ENCODE measurements around the gene SLC41A1. TPM values are rescaled to one million over a fixed set of nuclear protein-coding genes. Genes with fewer than 3 reads are reported as not detected.

SLC41A1 gene
- total and polyA plus RNA-seq, 2 experiments from 2014 or later = 44.5 to 52.1 TPM

- no peak overlapping the region for H3K27ac ChIP-seq
- DNase-seq (ENCODE audit: low read depth in 1 of 2, low spot score in 1 of 2) = no peak
- no peaks in the 10 kb centered on the region for H3K36me3 ChIP-seq
- H3K4me3 ChIP-seq = no peak overlapping the region
- H3K9me3 ChIP-seq (ENCODE audit: low read depth) = no peaks in the 10 kb centered on the region
- peaks cover 31% of the 10 kb centered on the region for H3K27me3 ChIP-seq
- H3K4me1 ChIP-seq (ENCODE audit: low read depth) = no peaks in the 10 kb centered on the region
- no peak for TF ChIP-seq CTCF (IDR thresholded peaks at IDR 0.05; ENCODE audit: low read depth, low read length)
Observed at GRCh38 chr1:205772607-205773032, 40.4 kb downstream of the SLC41A1 start.

- no peaks in the 10 kb centered on the region for H3K4me1 ChIP-seq (ENCODE audit: low read depth)
- H3K36me3 ChIP-seq = no peaks in the 10 kb centered on the region
- H3K9me3 ChIP-seq (ENCODE audit: low read depth) = no peaks in the 10 kb centered on the region
- no peak overlapping the region for H3K27ac ChIP-seq
- no peak for DNase-seq (ENCODE audit: low read depth in 1 of 2, low spot score in 1 of 2)
- H3K4me3 ChIP-seq = no peak overlapping the region
- TF ChIP-seq CTCF (IDR thresholded peaks at IDR 0.05; ENCODE audit: low read depth, low read length) = no peak
- H3K27me3 ChIP-seq = peaks cover 31% of the 10 kb centered on the region
Observed at GRCh38 chr1:205770618-205771017, 42.4 kb downstream of the SLC41A1 start.

GRCh38 chr1:205769641-205770365 is 43.2 kb downstream of the SLC41A1 start:
- Histone ChIP-seq H3K4me1 (ENCODE audit: low read depth) (no peaks in the 10 kb centered on the region), H3K9me3 (ENCODE audit: low read depth) (no peaks in the 10 kb centered on the region), H3K27me3 (peaks cover 28% of the 10 kb centered on the region), H3K36me3 (no peaks in the 10 kb centered on the region), H3K4me3 (no peak overlapping the region), H3K27ac (no peak overlapping the region)
- TF ChIP-seq CTCF (IDR thresholded peaks at IDR 0.05; ENCODE audit: low read depth, low read length) = no peak
- DNase-seq (ENCODE audit: low read depth in 1 of 2, low spot score in 1 of 2) = no peak

- DNase-seq (ENCODE audit: low read depth in 1 of 2, low spot score in 1 of 2) = no peak
- Histone ChIP-seq H3K36me3 (no peaks in the 10 kb centered on the region), H3K27ac (no peak overlapping the region), H3K27me3 (peaks cover 3% of the 10 kb centered on the region), H3K9me3 (ENCODE audit: low read depth) (no peaks in the 10 kb centered on the region), H3K4me1 (ENCODE audit: low read depth) (no peaks in the 10 kb centered on the region), H3K4me3 (no peak overlapping the region)
- no peak for TF ChIP-seq CTCF (IDR thresholded peaks at IDR 0.05; ENCODE audit: low read depth, low read length)
Observed at GRCh38 chr1:205767248-205767647, 45.8 kb downstream of the SLC41A1 start.

- Histone ChIP-seq H3K9me3 (ENCODE audit: low read depth) (no peaks in the 10 kb centered on the region), H3K4me3 (no peak overlapping the region), H3K27ac (no peak overlapping the region), H3K4me1 (ENCODE audit: low read depth) (no peaks in the 10 kb centered on the region), H3K36me3 (no peaks in the 10 kb centered on the region), H3K27me3 (no peaks in the 10 kb centered on the region)
- TF ChIP-seq CTCF (IDR thresholded peaks at IDR 0.05; ENCODE audit: low read depth, low read length) = no peak
- no peak for DNase-seq (ENCODE audit: low read depth in 1 of 2, low spot score in 1 of 2)
Observed at GRCh38 chr1:205766570-205766969, 46.4 kb downstream of the SLC41A1 start.
